ENCODE measurements around the gene DBNDD1. TPM values are rescaled to one million over a fixed set of nuclear protein-coding genes. Genes with fewer than 3 reads are reported as not detected.

DBNDD1 gene
- total and polyA plus RNA-seq, 10 of the 15 experiments (the other 5 are each of a cell fraction or from before 2014, with no cell fraction given): 0.06 to 4.6 (median 0.55) TPM

DNA sequence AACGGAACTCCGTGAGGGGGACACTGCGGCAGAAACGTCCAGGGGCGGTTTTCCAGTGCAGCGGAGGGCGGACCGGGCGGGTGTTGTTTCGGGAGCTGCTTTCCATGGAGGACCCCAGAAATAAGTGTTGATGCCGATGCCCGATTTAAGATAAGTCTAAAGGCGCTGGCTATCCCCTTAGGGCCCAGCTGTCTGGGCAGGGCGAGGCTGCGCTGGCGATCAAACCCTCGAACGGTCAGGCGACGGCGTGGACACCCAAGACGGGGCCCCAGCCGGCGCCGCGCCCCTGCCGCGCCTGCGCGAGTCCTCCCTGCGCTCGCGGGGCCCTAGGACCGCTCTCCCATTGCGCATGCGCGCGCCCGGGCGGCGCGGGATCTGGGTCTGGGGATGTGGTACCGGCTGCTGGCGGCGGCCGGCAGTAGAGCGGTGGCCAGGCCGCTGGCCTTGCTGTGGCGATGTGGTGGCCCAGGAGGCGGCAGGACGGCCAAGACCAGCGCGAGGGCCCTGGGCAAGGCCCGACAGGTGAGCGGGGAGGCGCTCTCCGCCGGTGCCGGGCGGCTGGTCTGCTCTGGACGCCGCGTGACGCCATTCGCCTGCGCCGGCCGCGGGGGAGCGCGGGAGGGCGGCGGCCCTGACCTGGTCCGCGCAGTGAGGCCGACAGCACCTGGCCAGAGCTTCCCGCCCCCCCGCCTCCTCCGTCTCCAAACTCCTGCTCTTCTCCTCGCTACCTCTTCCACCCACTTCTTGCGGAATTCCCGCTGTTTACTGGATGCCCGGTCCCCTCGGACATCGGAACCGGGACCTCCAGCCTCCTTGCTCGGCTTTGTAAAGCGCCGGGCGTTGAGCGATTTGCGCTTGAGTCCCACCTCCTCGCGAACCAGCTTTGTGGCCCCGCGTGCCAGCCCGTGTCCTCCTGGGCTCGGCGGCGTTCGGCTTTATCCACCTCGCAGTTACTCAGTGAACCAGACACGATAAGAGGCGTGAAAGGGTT lies 46.7 kb downstream of the DBNDD1 start:
- Histone ChIP-seq H3K4me3 (peak overlapping the region; percentile 100), H3K4me2 (ENCODE audit: control insufficient read depth, insufficient read depth) (peak overlapping the region; percentile 99), H3K27me3 (replicated peaks in 1 of 2; ENCODE audit: control insufficient read depth in 2 of 2, insufficient read depth in 2 of 2, low read length in 1 of 2) (no peaks in the 10 kb centered on the region), H3K79me2 (ENCODE audit: control insufficient read depth, insufficient read depth, low read length) (peaks cover 39% of the 10 kb centered on the region), H3K9ac (ENCODE audit: control insufficient read depth, insufficient read depth, low read length) (peak overlapping the region; percentile 92), H3K27ac (ENCODE audit: control insufficient read depth, insufficient read depth) (peak overlapping the region; percentile 93), H3K4me1 (ENCODE audit: control insufficient read depth, insufficient read depth, low read length) (peaks cover 14% of the 10 kb centered on the region), H3K36me3 (ENCODE audit: control insufficient read depth in 2 of 2, insufficient read depth in 2 of 2, low read length in 1 of 2) (no peaks in the 10 kb centered on the region; a peak in 1 of 4 replicates), H3K9me3 (replicated peaks; ENCODE audit: control insufficient read depth, insufficient read depth, low read length) (no peaks in the 10 kb centered on the region; the same call in 2 of the 3 replicates), H4K20me1 (ENCODE audit: control insufficient read depth, insufficient read depth) (no peaks in the 10 kb centered on the region), H2AFZ (ENCODE audit: control insufficient read depth, low read depth, low read length) (peak overlapping the region; percentile 98)
- ChIA-PET SMC1A (ENCODE audit: uncharacterized antibody, unreplicated experiment) (interaction anchor here (0.6 to 2.3 kb wide), 3 partner anchors 10 to 109 kb away, joined by 3 to 8 read pairs (median 4); no protein-coding TSS in a partner anchor), CTCF (interaction anchor here (1.1 to 2.1 kb wide), 3 partner anchors 19 to 62 kb away, joined by 3 to 8 read pairs (median 4); no protein-coding TSS in a partner anchor), POLR2A (interaction anchor here (0.5 to 2.5 kb wide), 6 partner anchors 9 to 1267 kb away, joined by 3 to 13 read pairs (median 4); partner anchors contain the start of gene CBFA2T3), RAD21 (ENCODE audit: unreplicated experiment) (interaction anchor here (1.0 to 1.5 kb wide), 5 partner anchors 9 to 48 kb away, joined by 3 to 4 read pairs (median 3); no protein-coding TSS in a partner anchor)
- ATAC-seq (peak; percentile 91), FAIRE-seq (no peak), DNase-seq (ENCODE audit: low read depth, low spot score) (no peak)
- intact Hi-C loops (cut with micrococcal nuclease; ENCODE audit: unreplicated experiment) (no loop called here), in situ Hi-C loops (cut with MboI) (no loop called here)
- 1% methylated on average over 90 of the region's 104 CpGs for WGBS (ENCODE audit: insufficient coverage, insufficient replicate concordance, low lambda C conversion rate, missing lambda C conversion rate)
- no TSS peak for BruUV-seq (replicated peaks)
- TF ChIP-seq, protein P1, sequence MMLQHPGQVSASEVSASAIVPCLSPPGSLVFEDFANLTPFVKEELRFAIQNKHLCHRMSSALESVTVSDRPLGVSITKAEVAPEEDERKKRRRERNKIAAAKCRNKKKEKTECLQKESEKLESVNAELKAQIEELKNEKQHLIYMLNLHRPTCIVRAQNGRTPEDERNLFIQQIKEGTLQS (IDR thresholded peaks at IDR 0.05; ENCODE audit: borderline replicate concordance, extremely low read depth, low read depth, low read length): peak; percentile 81
- TF ChIP-seq ZNF384 (IDR thresholded peaks at IDR 0.05; ENCODE audit: borderline replicate concordance, low read depth, low read length) (no peak), LARP7 (IDR thresholded peaks at IDR 0.05) (peak; percentile 86), JUND (IDR thresholded peaks at IDR 0.05; ENCODE audit: low read depth, low read length) (no peak), PML (IDR thresholded peaks at IDR 0.05; ENCODE audit: low read length) (peak; percentile 81), PAX5 (IDR thresholded peaks at IDR 0.05; ENCODE audit: borderline replicate concordance, low read depth, low read length) (no peak), ETV6 (conservative IDR thresholded peaks at IDR 0.05 in 1 of 2, IDR thresholded peaks at IDR 0.05 in 1 of 2; ENCODE audit: borderline replicate concordance in 1 of 2, low read depth in 1 of 2) (no peak), BCL3 (IDR thresholded peaks at IDR 0.05; ENCODE audit: borderline replicate concordance, insufficient read depth, low read depth, low read length, poor library complexity, severe bottlenecking) (no peak), POLR2AphosphoS5 (IDR thresholded peaks at IDR 0.05; ENCODE audit: low read length) (peak; percentile 92), HDAC6 (IDR thresholded peaks at IDR 0.05; ENCODE audit: unreplicated experiment) (peak; percentile 34), SRF (IDR thresholded peaks at IDR 0.05; ENCODE audit: low read depth in 2 of 2, low read length in 2 of 2) (peak in 1 of 2 experiments; percentile 87; a peak in 2 of 4 replicates), SMC3 (IDR thresholded peaks at IDR 0.05; ENCODE audit: borderline replicate concordance, low read length) (no peak), SMARCA5 (IDR thresholded peaks at IDR 0.05) (peak; percentile 49; the same call in 1 of the 2 replicates), KDM1A (IDR thresholded peaks at IDR 0.05; ENCODE audit: borderline replicate concordance) (no peak), NFXL1 (IDR thresholded peaks at IDR 0.05; ENCODE audit: borderline replicate concordance) (no peak), ZNF24 (IDR thresholded peaks at IDR 0.05) (peak; percentile 45; the same call in 1 of the 2 replicates), TAF1 (IDR thresholded peaks at IDR 0.05; ENCODE audit: borderline replicate concordance, low read depth, low read length) (peak; percentile 11; the same call in 1 of the 2 replicates)
- TF ChIP-seq, protein P2, sequence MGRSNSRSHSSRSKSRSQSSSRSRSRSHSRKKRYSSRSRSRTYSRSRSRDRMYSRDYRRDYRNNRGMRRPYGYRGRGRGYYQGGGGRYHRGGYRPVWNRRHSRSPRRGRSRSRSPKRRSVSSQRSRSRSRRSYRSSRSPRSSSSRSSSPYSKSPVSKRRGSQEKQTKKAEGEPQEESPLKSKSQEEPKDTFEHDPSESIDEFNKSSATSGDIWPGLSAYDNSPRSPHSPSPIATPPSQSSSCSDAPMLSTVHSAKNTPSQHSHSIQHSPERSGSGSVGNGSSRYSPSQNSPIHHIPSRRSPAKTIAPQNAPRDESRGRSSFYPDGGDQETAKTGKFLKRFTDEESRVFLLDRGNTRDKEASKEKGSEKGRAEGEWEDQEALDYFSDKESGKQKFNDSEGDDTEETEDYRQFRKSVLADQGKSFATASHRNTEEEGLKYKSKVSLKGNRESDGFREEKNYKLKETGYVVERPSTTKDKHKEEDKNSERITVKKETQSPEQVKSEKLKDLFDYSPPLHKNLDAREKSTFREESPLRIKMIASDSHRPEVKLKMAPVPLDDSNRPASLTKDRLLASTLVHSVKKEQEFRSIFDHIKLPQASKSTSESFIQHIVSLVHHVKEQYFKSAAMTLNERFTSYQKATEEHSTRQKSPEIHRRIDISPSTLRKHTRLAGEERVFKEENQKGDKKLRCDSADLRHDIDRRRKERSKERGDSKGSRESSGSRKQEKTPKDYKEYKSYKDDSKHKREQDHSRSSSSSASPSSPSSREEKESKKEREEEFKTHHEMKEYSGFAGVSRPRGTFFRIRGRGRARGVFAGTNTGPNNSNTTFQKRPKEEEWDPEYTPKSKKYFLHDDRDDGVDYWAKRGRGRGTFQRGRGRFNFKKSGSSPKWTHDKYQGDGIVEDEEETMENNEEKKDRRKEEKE (IDR thresholded peaks at IDR 0.05): no peak
